Type B pancreatic cell (in vitro differentiated cells): ENCODE data around the gene SNPH. TPM values are rescaled to one million over a fixed set of nuclear protein-coding genes. Genes with fewer than 3 reads are reported as not detected.
"Not testable (repeated sequence)": the region's sequence is repeated elsewhere in the genome, so short reads cannot be mapped to it uniquely, and the experiment has no call there.

Experiments
- DNase-seq: peaks from one replicate; pipeline ENCODE4 v3.0.0; 2021; ENCODE audit warnings: mixed read lengths; ENCODE audit not compliant: unreplicated experiment; ENCODE audit errors: extremely low spot score
- H3K27ac Mint-ChIP-seq: 2 replicates; pipeline ENCODE4 v1.8.0; 2021; ENCODE audit warnings: mild to moderate bottlenecking, mixed read lengths
- H3K27me3 Mint-ChIP-seq: 2 replicates; pipeline ENCODE4 v1.8.0; 2021; ENCODE audit warnings: mixed read lengths
- H3K36me3 Mint-ChIP-seq: 2 replicates; pipeline ENCODE4 v1.8.0; 2021; ENCODE audit warnings: mixed read lengths
- H3K4me1 Mint-ChIP-seq: one replicate; pipeline ENCODE4 v1.8.0; 2021; ENCODE audit warnings: mixed read lengths; ENCODE audit not compliant: unreplicated experiment
- H3K4me3 Mint-ChIP-seq: 2 replicates; pipeline ENCODE4 v1.8.0; 2021; ENCODE audit warnings: mild to moderate bottlenecking, mixed read lengths
- H3K9me3 Mint-ChIP-seq: 2 replicates; pipeline ENCODE4 v1.8.0; 2021; ENCODE audit warnings: mixed read lengths
- CTCF ChIP-seq: fragments of 200-600 bp; sonication (generic); conservative IDR thresholded peaks from 2 replicates; pipeline ENCODE4 v1.5.0; 2021; ENCODE audit warnings: antibody characterized with exemption, mild to moderate bottlenecking
- total RNA-seq: library from RNA; stranded (reverse); gene quantifications from 2 replicates; pipeline ENCODE4 v1.2.1, GENCODE V29; 2021; ENCODE audit warnings: low replicate concordance

SNPH gene
- total RNA-seq, 1 donor from 2014 or later = 2.7 TPM

GRCh38 chr20:1337441-1337840, 71.3 kb downstream of the SNPH start:
- no peaks in the 10 kb centered on the region for H3K9me3 Mint-ChIP-seq

GRCh38 chr20:1338096-1338495, 72.0 kb downstream of the SNPH start:
- Mint-ChIP-seq H3K36me3 (no peaks in the 10 kb centered on the region), H3K4me3 (no peak overlapping the region), H3K27ac (no peak overlapping the region), H3K27me3 (no peaks in the 10 kb centered on the region), H3K9me3 (no peaks in the 10 kb centered on the region), H3K4me1 (no peaks in the 10 kb centered on the region)
- no peak for TF ChIP-seq CTCF
- DNase-seq = peak; percentile 40

More at GRCh38 chr20:1337441-1337840, 71.3 kb downstream of the SNPH start:
- no peaks in the 10 kb centered on the region for H3K36me3 Mint-ChIP-seq
- H3K4me3 Mint-ChIP-seq = no peak overlapping the region
- no peak for TF ChIP-seq CTCF
- no peaks in the 10 kb centered on the region for H3K27me3 Mint-ChIP-seq
- H3K27ac Mint-ChIP-seq = no peak overlapping the region
- DNase-seq = no peak
- peaks cover 6% of the 10 kb centered on the region for H3K4me1 Mint-ChIP-seq

- no peak for TF ChIP-seq CTCF
- H3K27me3 Mint-ChIP-seq = no peaks in the 10 kb centered on the region
- H3K4me1 Mint-ChIP-seq = no peaks in the 10 kb centered on the region
- H3K4me3 Mint-ChIP-seq = no peak overlapping the region
- H3K9me3 Mint-ChIP-seq = no peaks in the 10 kb centered on the region
- DNase-seq = peak; percentile 48
- no peak overlapping the region for H3K27ac Mint-ChIP-seq
- H3K36me3 Mint-ChIP-seq = no peaks in the 10 kb centered on the region
These were observed 72.7 kb downstream of the SNPH start for GRCh38 chr20:1338801-1339200.

GRCh38 chr20:1341561-1342265, 75.6 kb downstream of the SNPH start:
- Mint-ChIP-seq H3K27ac (no peak overlapping the region), H3K4me1 (no peaks in the 10 kb centered on the region)
- DNase-seq = no peak

GRCh38 chr20:1343446-1344124, 77.5 kb downstream of the SNPH start:
- H3K4me3 Mint-ChIP-seq, H3K9me3 Mint-ChIP-seq, H3K36me3 Mint-ChIP-seq, H3K27me3 Mint-ChIP-seq, H3K4me1 Mint-ChIP-seq, H3K27ac Mint-ChIP-seq, DNase-seq: not testable (repeated sequence)
- peak; percentile 59 for TF ChIP-seq CTCF

More at GRCh38 chr20:1341561-1342265, 75.6 kb downstream of the SNPH start:
- Mint-ChIP-seq H3K27me3 (no peaks in the 10 kb centered on the region), H3K36me3 (no peaks in the 10 kb centered on the region), H3K9me3 (no peaks in the 10 kb centered on the region), H3K4me3 (no peak overlapping the region)
- TF ChIP-seq CTCF = no peak
